Stimulated activated naive CD8-positive, alpha-beta T cell treated with anti-CD3 and anti-CD28 coated beads, Interleukin-15, Interleukin-2, amounts not matched to agents 100 ng/mL and 50 ng/mL, for 24 hours (primary cell): ENCODE data around the gene HSF4.
"Not testable (repeated sequence)": the region's sequence is repeated elsewhere in the genome, so short reads cannot be mapped to it uniquely, and the experiment has no call there.

Experiments used
- H3K27ac Mint-ChIP-seq: one replicate; pipeline ENCODE4 v1.8.0; 2021; ENCODE audit warnings: mild to moderate bottlenecking, mixed read lengths
- H3K27me3 Mint-ChIP-seq: one replicate; pipeline ENCODE4 v1.8.0; 2021; ENCODE audit warnings: mixed read lengths
- H3K36me3 Mint-ChIP-seq: one replicate; pipeline ENCODE4 v1.8.0; 2021; ENCODE audit warnings: low read depth, mixed read lengths
- H3K4me1 Mint-ChIP-seq: one replicate; pipeline ENCODE4 v1.8.0; 2021; ENCODE audit warnings: low read depth, mixed read lengths
- H3K4me3 Mint-ChIP-seq: one replicate; pipeline ENCODE4 v1.8.0; 2021; ENCODE audit warnings: mild to moderate bottlenecking, mixed read lengths
- H3K9me3 Mint-ChIP-seq: one replicate; pipeline ENCODE4 v1.8.0; 2021; ENCODE audit warnings: mixed read lengths

The HSF4 gene, protein sequence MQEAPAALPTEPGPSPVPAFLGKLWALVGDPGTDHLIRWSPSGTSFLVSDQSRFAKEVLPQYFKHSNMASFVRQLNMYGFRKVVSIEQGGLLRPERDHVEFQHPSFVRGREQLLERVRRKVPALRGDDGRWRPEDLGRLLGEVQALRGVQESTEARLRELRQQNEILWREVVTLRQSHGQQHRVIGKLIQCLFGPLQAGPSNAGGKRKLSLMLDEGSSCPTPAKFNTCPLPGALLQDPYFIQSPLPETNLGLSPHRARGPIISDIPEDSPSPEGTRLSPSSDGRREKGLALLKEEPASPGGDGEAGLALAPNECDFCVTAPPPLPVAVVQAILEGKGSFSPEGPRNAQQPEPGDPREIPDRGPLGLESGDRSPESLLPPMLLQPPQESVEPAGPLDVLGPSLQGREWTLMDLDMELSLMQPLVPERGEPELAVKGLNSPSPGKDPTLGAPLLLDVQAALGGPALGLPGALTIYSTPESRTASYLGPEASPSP

DNA sequence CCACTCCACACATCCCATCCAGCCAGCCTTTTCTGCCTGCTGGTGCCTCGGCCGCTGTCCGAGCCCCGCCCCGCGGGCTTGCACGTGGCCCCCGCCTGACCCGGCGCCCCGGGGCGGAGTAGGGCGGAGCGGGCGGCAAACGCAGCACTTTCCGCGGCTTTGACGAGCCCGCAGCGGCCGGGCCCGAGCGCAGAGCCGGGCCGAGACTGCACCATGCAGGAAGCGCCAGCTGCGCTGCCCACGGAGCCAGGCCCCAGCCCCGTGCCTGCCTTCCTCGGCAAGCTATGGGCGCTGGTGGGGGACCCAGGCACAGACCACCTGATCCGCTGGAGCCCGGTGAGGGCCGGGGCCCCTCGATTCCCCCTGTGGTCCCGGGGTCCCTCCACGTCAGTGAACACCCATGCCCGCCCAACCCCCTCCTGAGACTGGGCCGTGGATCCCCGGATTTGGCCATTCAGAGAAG lies at the start of gene HSF4:
TSS of gene HSF4 (plus strand) at position 147 of the 463 bp plus-strand sequence. CDS start at position 214, 67 bp downstream.
- no peak within 1 kb of the TSS for H3K27ac Mint-ChIP-seq

DNA sequence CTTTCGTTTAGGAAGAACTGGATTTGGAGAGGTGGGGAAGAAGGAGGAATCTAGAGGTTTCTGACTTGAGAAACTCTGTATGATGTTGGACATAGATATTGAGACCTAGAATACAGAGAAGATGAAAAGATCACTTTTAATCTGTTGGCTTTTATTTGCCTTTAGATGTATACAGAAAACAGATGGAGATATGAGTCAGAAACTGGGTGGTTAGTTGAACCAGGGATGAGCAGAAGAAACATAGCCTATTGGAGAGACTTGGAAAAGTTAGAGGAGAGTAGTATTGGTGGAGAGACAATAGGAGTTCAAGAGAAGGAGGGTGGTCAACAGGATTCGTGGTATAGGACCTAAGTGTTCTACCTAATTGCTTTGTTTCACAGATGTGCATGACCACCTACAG lies 49.8 kb upstream of the HSF4 start:
- H3K9me3 Mint-ChIP-seq, result no peaks in the 10 kb centered on the region
- H3K27ac Mint-ChIP-seq, result no peak overlapping the region
- H3K4me3 Mint-ChIP-seq, result no peak overlapping the region
- H3K27me3 Mint-ChIP-seq, result no peaks in the 10 kb centered on the region
- peaks cover 35% of the 10 kb centered on the region for H3K4me1 Mint-ChIP-seq
- peaks cover 15% of the 10 kb centered on the region for H3K36me3 Mint-ChIP-seq

More for the DNA sequence above, at the start of gene HSF4:
- H3K9me3 Mint-ChIP-seq, result no peaks in the 10 kb centered on the region
- H3K36me3 Mint-ChIP-seq, result no peaks in the 10 kb centered on the region
- peak within 1 kb of the TSS; percentile 10 for H3K4me3 Mint-ChIP-seq
- H3K4me1 Mint-ChIP-seq, result peaks cover 41% of the 10 kb centered on the region
- peaks cover 61% of the 10 kb centered on the region for H3K27me3 Mint-ChIP-seq

DNA sequence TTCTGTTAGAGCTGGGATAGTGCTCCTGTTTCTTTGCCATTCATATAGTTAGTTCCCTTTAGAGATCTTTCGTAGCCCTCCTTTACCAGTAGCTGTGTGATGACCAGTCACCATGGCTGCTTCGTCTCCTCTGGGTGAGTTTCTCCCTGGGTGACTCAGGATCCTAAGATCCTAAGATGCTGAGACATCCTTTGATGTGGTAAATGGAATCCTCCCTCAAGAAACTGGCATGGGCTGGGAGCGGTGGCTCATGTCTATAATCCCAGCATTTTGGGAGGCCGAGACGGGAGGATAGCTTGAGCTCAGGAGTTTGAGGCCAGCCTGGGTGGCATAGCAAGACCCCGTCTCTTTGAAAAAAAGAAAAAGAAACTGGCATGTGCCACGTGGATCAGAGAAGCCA lies 48.9 kb upstream of the HSF4 start:
- H3K4me1 Mint-ChIP-seq, result peaks cover 31% of the 10 kb centered on the region
- H3K9me3 Mint-ChIP-seq, result no peaks in the 10 kb centered on the region
- H3K27ac Mint-ChIP-seq, result no peak overlapping the region
- H3K27me3 Mint-ChIP-seq, result no peaks in the 10 kb centered on the region
- H3K4me3 Mint-ChIP-seq, result no peak overlapping the region
- H3K36me3 Mint-ChIP-seq, result peaks cover 18% of the 10 kb centered on the region

DNA sequence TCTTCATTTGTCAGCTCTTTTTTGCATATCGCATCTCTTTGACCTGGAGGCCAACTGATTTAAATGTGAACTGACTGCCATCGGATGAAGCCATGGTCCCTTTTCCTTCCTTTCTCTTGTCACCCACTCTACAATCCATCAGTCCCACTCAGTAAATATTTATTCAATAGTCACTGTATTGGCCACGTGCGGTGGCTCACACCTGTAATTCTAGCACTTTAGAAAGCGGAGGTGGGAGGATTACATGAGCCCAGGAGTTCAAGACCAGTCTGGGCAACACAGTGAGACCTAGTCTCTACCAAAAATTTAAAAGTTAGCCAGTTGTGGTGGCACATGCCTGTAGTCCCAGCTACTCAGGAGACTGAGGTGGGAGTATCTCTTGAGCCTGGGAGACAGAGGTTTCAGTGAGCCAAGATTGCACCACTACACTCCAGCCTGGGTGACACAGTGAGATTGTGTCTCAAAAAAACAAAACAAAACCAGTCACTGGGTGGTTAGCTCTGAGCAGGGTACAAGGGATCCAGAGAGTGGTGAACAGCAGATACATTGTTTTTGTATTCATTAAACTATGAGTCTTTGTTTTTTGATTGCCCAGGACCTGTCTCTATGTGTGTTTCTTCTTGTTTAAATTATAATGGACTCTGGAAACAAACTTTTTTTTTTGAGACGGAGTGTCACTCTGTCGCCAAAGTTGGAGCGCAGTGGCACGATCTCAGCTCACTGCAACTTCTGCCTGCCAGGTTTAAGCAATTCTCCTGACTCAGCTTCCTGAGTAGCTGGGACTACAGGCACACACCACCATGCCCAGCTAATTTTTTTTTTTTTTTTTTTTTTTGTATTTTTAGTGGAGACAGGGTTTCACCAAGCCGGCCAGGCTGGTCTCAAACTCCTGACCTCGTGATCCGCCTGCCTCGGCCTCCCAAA lies 47.9 kb upstream of the HSF4 start:
- no peaks in the 10 kb centered on the region for H3K27me3 Mint-ChIP-seq
- peak overlapping the region; percentile 53 for H3K27ac Mint-ChIP-seq
- peaks cover 21% of the 10 kb centered on the region for H3K4me1 Mint-ChIP-seq
- no peak overlapping the region for H3K4me3 Mint-ChIP-seq
- H3K9me3 Mint-ChIP-seq, result no peaks in the 10 kb centered on the region
- H3K36me3 Mint-ChIP-seq, result peaks cover 23% of the 10 kb centered on the region

DNA sequence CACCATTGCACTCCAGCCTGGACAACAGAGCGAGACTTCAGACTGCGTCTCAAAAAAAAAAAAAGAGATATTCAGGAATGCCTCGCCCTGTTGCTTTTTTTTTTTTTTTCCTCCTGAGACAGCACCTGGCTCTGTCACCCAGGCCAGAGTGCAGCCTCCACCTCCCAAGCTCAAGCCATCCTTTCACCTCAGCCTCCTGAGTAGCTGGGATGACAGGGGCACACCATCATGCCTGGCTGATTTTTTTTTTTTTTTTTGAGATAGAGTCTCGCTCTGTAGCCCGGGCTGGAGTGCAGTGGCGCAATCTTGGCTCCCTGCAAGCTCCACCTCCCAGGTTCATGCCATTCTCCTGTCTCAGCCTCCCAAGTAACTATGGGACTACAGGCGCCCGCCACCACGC lies 46.8 kb upstream of the HSF4 start:
- Mint-ChIP-seq H3K27me3 (no peaks in the 10 kb centered on the region), H3K9me3 (no peaks in the 10 kb centered on the region), H3K27ac (no peak overlapping the region), H3K4me3 (no peak overlapping the region), H3K4me1 (peaks cover 13% of the 10 kb centered on the region), H3K36me3 (peaks cover 26% of the 10 kb centered on the region)

DNA sequence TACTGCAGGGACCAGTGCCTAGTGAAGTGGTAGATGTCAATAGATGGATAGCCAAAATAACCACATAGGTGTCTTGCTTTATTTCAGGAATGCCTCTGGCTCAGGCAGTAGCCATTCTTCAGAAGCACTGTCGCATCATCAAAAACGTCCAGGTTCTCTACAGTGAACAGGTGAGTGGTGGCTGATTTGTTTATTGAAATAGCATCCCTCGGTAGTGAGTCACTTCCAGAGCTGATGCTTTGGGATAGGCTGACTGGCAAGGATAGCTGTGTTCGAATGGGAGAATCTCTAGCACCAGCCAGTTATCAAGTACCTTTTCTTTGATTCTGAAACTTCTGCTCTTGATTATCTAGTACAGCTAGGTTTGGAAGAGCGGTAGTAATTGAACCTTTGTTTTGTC lies 44.5 kb upstream of the HSF4 start:
- peaks cover 39% of the 10 kb centered on the region for H3K36me3 Mint-ChIP-seq
- H3K9me3 Mint-ChIP-seq, result no peaks in the 10 kb centered on the region
- H3K27me3 Mint-ChIP-seq, result no peaks in the 10 kb centered on the region
- peaks cover 3% of the 10 kb centered on the region for H3K4me1 Mint-ChIP-seq
- H3K27ac Mint-ChIP-seq, result no peak overlapping the region
- H3K4me3 Mint-ChIP-seq, result no peak overlapping the region

DNA sequence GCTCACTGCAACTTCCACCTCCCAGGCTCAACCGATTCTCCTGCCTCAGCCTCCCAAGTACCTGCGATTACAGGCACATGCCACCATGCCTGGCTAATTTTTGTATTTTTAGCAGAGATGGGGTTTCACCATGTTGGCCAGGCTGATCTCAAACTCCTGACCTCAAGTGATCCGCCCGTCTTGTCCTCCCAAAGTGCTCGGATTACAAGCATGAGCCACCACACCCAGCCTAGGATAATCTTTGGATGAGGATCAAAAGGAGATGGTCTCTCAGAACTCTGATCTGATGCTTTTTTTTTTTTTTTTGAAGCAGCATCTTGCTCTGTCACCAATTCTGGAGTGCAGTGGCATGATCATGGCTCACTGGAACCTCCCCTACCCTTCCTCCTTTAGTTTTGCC lies 41.7 kb upstream of the HSF4 start:
- not testable (repeated sequence) for H3K4me1 Mint-ChIP-seq, H3K27me3 Mint-ChIP-seq, H3K9me3 Mint-ChIP-seq, H3K27ac Mint-ChIP-seq, H3K4me3 Mint-ChIP-seq
- peaks cover 41% of the 10 kb centered on the region for H3K36me3 Mint-ChIP-seq

DNA sequence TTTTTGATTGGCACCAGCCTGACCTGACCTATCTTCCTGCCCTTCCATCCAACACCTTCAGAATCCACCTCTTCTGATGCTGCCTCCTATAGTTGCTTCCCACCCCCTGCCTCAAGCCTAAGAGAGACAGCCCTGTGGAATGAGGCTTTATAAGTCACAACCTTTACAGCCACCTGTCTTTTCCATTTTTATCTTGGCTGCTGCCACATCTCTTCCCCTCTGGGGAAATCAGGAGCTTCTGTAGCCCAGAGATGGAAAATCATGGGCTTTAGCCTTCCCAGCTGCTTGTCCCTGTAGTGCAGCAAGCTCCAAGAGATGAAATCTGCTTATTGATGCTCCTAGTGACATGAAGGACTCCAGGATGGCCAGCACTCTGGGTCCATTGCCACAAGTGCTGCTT lies 36.1 kb upstream of the HSF4 start:
- H3K4me1 Mint-ChIP-seq, result no peaks in the 10 kb centered on the region
- H3K36me3 Mint-ChIP-seq, result peaks cover 53% of the 10 kb centered on the region

DNA sequence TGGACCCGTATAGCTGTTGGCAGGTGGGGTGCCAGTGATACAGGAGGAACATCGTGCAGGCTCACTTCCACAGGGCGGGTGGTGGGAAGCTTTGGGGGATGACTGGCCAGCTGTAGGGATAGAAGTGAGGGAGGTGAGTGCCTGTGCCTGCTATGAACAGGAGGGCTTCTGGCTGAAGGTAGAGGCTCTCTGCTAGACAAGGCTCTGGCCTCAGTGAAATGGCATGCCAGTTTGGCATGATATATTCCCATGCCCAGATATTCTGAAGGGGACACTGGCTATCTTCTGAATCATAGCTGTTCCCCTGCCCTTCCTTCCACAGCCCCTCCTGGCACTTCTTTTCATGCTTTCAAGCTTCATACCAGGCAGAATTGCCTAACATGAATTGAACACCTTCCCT lies 35.7 kb upstream of the HSF4 start:
- H3K9me3 Mint-ChIP-seq, result no peaks in the 10 kb centered on the region
- no peak overlapping the region for H3K4me3 Mint-ChIP-seq
- H3K27ac Mint-ChIP-seq, result no peak overlapping the region
- no peaks in the 10 kb centered on the region for H3K27me3 Mint-ChIP-seq
- H3K4me1 Mint-ChIP-seq, result no peaks in the 10 kb centered on the region
- peaks cover 48% of the 10 kb centered on the region for H3K36me3 Mint-ChIP-seq

More for the DNA sequence above, 36.1 kb upstream of the HSF4 start:
- no peaks in the 10 kb centered on the region for H3K9me3 Mint-ChIP-seq
- H3K4me3 Mint-ChIP-seq, result no peak overlapping the region
- H3K27me3 Mint-ChIP-seq, result no peaks in the 10 kb centered on the region
- no peak overlapping the region for H3K27ac Mint-ChIP-seq

DNA sequence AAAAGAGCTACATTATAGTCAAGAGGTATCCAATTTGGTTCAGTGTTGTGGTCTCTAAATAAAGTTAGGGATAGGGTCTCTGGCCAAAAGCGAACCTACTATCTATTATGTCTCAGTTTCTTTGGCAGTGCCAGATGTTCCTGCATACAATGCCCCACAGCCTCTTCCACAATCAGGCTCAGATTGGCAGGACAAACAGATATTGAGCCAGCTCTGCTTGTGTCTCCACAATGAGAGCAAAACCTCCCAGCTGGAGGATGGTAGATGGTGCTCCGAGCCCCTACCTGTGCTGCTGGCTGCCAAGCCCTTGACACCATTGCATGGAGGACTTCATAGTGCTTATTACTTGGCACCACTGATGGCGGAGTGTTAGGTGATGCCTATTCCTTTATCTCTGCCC lies 35.1 kb upstream of the HSF4 start:
- no peak overlapping the region for H3K4me3 Mint-ChIP-seq
- no peaks in the 10 kb centered on the region for H3K27me3 Mint-ChIP-seq
- H3K9me3 Mint-ChIP-seq, result no peaks in the 10 kb centered on the region
- H3K4me1 Mint-ChIP-seq, result no peaks in the 10 kb centered on the region
- no peak overlapping the region for H3K27ac Mint-ChIP-seq
- H3K36me3 Mint-ChIP-seq, result peaks cover 45% of the 10 kb centered on the region

DNA sequence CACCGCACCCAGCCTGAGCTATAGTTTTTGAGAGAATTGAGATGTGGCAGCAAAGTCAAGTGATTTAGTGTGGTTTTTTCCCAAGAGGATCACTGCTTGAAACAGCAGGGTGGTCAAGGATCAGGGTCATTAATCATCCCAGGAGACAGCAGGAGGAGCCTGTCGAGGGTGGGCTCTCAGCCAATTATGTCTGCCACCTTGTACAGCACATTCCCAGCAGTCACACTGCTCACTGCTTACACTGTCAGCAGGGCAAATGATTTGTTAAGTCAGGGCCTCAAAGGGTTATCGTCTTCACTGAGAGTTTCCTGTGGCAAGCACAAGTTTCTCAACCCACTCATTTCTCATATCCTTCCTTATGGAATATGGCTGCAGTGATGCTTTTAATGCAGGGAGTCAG lies 26.9 kb upstream of the HSF4 start:
- Mint-ChIP-seq H3K4me3 (no peak overlapping the region), H3K9me3 (no peaks in the 10 kb centered on the region), H3K27me3 (no peaks in the 10 kb centered on the region), H3K36me3 (peaks cover 46% of the 10 kb centered on the region), H3K4me1 (no peaks in the 10 kb centered on the region), H3K27ac (no peak overlapping the region)

DNA sequence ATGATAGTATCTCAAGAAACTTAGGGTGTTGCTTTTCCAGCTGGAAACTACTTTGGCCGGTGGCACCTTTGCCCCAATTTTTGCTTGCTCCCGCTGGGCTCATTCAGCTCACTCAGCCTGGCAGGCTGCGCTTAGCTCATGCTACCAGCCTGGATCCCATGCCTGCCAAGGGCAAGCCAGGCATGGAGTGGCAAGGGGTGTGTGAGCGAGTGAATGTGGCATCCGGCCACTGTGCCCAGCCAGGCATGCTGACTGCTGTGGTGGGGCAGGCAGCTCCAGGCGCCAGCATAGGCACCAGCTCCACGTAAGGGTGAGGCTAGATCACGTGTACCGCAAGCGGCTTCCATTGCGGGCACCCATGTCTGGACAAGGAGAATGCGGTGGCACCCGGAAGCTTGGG lies 23.2 kb upstream of the HSF4 start:
- H3K36me3 Mint-ChIP-seq, result peaks cover 61% of the 10 kb centered on the region
- no peaks in the 10 kb centered on the region for H3K4me1 Mint-ChIP-seq

DNA sequence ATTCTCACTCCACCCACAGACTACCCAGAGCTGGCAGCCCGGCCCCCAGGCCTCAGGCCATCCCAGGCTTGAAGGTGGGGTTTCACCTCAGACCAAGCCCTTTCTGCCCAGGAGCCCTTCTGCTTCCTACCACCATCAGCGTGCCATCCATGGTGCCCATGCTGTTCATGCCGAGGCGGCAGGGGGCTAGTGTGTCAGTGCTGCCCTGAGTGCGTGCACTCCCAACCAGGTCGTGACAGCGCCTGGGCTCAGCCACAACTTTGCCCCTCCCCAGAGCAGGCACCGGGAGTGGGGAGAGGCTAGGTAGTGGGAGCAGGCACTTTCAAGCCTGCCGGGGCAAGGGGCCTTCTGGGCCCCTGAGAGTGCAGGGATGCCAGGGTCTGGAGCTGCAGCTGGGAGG lies 22.2 kb upstream of the HSF4 start:
- H3K27ac Mint-ChIP-seq, result no peak overlapping the region
- no peaks in the 10 kb centered on the region for H3K27me3 Mint-ChIP-seq
- H3K4me1 Mint-ChIP-seq, result no peaks in the 10 kb centered on the region
- no peaks in the 10 kb centered on the region for H3K9me3 Mint-ChIP-seq
- no peak overlapping the region for H3K4me3 Mint-ChIP-seq
- peaks cover 69% of the 10 kb centered on the region for H3K36me3 Mint-ChIP-seq

More for the DNA sequence above, 23.2 kb upstream of the HSF4 start:
- Mint-ChIP-seq H3K27ac (no peak overlapping the region), H3K4me3 (no peak overlapping the region), H3K27me3 (no peaks in the 10 kb centered on the region), H3K9me3 (no peaks in the 10 kb centered on the region)

DNA sequence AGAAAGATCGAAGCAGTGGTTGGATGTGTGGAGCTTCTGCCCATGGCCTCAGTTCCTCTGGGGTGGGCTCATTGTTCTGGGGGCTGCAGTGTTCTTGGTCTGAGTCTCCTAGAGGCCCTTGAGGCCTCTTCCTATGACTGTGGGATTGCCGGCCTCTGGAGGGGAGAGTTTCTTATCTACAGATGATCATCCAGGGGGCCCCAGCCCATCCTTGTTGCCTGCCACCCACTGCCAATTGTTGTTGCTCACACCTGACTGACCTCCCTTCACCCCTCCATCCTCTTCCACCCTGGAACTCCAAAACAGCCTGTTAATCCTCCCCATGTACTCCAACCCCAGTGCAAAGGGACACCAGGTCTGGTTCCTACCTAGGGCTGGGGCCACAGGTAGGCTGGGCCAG lies 19.6 kb upstream of the HSF4 start:
- H3K9me3 Mint-ChIP-seq, result no peaks in the 10 kb centered on the region
- H3K27me3 Mint-ChIP-seq, result peaks cover 6% of the 10 kb centered on the region
- no peak overlapping the region for H3K27ac Mint-ChIP-seq
- H3K36me3 Mint-ChIP-seq, result peaks cover 72% of the 10 kb centered on the region
- H3K4me1 Mint-ChIP-seq, result no peaks in the 10 kb centered on the region
- no peak overlapping the region for H3K4me3 Mint-ChIP-seq

DNA sequence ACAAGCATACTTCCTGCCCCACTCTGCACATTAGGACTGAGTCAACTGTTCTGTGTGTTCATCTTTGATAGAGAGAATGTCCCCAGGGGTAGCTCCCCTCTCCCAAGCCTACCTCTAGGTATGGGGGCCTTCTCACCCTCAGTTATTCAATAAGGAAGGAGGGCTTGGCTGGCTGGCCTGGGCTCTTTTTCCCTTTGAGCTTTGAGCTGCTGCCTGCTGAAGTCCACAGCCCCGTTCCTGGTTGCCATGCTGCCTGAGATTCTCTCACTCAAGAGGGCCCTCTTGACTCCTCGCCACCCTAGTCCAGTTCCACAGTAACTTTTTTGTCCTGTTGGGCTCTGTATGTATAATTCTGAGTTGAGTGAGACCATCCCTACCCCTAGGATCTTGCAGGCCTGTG lies 18.8 kb upstream of the HSF4 start:
- no peak overlapping the region for H3K4me3 Mint-ChIP-seq
- no peaks in the 10 kb centered on the region for H3K4me1 Mint-ChIP-seq
- H3K27me3 Mint-ChIP-seq, result peaks cover 6% of the 10 kb centered on the region
- H3K36me3 Mint-ChIP-seq, result peaks cover 63% of the 10 kb centered on the region
- H3K27ac Mint-ChIP-seq, result no peak overlapping the region
- H3K9me3 Mint-ChIP-seq, result no peaks in the 10 kb centered on the region
